ENCODE measurements around the gene KRTAP10-10.

The KRTAP10-10 gene

GRCh38 chr21:44686000-44686781, 49.0 kb downstream of the KRTAP10-10 start:
- DNase-seq = no peak

GRCh38 chr21:44686843-44687561, 49.8 kb downstream of the KRTAP10-10 start:
- no peak for DNase-seq

- peak; percentile 77 for DNase-seq
These were observed 50.5 kb downstream of the KRTAP10-10 start for GRCh38 chr21:44687671-44688070.

Measured in NCI-H1436 (cell line).